HG03442 (cell line): ENCODE results near the gene OGDH.

Experiments
- ATAC-seq: cut with Tn5 transposase; IDR thresholded peaks from one replicate; pipeline ENCODE4 v1.9.1; 2021; ENCODE audit warnings: mild to moderate bottlenecking, moderate library complexity; ENCODE audit not compliant: unreplicated experiment

OGDH gene

DNA sequence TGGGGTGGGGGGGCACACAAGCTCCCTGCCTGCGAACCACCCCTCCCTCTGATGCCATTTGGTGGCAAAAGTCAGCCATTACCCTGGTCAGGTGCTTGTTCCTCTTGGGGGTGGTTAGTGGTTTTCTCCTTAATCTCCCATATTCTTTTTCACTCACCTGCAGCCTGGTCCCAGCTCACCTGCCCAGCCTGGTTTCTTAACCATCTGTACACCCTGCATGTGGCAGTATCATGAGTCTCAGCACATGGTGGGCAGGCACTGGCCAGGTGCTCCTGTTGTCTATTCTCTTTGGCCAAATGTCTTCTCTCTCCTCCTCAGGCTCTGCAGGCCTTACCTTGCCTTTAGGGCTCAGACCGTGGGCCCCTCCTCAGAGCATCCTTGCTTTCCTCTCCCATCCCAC, 30.5 kb downstream of the OGDH start:
- ATAC-seq: no peak

- peak; percentile 46 for ATAC-seq
Measured at GRCh38 chr7:44637788-44638594, 31.6 kb downstream of the OGDH start.

GRCh38 chr7:44638611-44639557, 32.5 kb downstream of the OGDH start:
- peak; percentile 61 for ATAC-seq

GRCh38 chr7:44639671-44640321, 33.4 kb downstream of the OGDH start:
- no peak for ATAC-seq

- ATAC-seq: no peak
Measured at GRCh38 chr7:44643206-44643605, 36.8 kb downstream of the OGDH start.

GRCh38 chr7:44645254-44645653, 38.8 kb downstream of the OGDH start:
- no peak for ATAC-seq

DNA sequence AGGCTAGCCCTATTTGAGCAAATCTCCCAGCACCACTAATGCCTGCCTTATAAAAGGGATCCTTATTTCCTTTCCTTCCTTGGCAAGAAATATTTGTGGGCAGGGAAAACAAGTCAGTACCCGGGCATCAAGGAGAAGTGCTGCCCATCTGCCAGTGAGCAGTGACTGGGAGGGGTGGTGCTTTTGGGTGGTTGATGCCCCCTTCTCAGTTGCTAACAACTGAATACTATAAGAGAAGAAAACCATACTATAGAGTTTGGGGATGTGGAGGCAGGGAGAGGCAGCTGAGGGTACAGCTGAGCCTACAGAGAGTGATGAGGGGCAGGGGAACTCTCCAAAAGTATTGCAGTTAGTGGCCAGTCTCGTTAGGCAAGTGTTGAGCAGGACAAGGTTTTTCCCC, 39.3 kb downstream of the OGDH start:
- no peak for ATAC-seq

DNA sequence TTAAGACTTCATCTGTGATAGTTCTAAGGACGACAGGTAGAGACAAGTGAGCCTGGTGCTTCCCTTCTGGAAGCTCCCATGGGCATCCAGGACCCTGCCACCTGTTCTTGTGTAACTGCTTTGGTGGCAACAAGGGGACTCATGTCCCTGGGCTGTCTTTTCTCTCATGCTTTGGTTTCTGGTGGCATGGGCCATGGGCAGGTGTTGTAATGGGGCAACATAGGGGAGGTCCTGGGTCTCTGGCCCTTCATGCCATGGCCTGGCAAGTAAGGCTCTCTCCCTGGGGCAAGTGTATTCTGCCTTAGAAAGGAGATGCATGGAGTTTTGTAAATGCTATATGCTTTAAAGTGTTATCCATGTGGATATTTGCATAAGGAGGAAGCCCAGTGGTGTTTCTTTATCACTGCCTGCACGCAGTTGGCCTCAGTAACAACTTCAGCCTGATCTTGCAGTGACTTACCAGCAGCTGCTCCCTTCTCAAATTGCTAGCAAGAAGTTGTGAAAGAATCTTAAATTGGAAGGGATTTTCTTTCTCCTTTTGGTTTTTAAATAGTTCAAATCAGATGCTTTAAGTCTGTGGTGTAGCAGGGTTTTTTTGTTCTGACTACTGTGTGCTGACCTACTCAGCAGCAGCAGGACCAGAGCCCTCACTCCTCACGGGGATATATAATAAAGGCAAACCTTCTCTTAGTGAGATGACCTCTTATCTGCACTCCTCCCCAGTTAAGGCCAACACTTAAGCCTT, 39.9 kb downstream of the OGDH start:
- no peak for ATAC-seq

GRCh38 chr7:44646921-44647636, 40.7 kb downstream of the OGDH start:
- ATAC-seq: no peak

- no peak for ATAC-seq
Measured at GRCh38 chr7:44647981-44648714, 41.7 kb downstream of the OGDH start.

DNA sequence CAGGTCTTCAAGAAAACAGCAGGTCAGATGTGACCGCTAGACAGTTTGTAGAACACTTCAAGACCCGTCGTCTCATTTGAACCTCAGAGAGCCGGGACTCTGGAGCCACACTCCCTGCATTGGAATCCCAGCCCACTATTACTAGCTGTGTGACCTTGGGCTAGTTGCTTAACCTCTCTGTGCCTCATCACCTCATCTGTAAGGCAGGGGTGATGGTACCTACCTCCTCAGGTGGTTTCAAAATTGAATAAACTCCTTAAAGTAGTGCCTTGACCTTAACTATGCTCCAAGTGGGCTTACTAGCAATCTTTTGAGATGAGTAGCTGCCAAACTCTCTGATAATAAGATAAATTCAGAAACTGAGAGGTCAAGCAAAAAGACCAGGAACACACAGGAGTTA, 43.8 kb downstream of the OGDH start:
- no peak for ATAC-seq

- no peak for ATAC-seq
Measured at GRCh38 chr7:44650772-44651171, 44.3 kb downstream of the OGDH start.

- ATAC-seq: no peak
Measured at GRCh38 chr7:44652535-44652934, 46.1 kb downstream of the OGDH start.

DNA sequence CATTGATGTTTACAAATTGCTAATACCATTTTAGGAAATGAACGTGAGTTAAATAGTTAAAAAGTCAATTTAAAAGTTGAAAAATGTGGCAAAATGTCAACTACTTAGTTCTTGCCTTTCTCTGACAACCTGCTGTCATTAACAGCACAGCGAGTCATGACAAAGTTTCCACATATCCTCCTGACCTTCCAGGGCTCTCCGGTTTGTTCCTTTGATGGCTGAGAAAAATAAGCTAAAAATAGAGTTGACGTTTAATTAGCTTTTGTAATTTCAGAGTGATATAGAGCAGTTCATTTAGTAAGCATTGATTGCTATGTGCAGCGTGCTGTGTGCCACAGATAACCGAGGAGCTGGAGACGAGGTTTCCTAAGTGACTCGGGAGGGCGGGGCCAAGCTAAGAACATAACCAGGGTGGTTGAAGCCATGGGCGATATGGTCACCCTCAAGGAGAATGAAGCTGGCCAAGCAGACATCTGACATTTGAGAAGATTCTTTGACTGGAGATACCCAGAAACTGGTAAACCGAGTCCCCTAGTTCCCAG, 47.9 kb downstream of the OGDH start:
- no peak for ATAC-seq

DNA sequence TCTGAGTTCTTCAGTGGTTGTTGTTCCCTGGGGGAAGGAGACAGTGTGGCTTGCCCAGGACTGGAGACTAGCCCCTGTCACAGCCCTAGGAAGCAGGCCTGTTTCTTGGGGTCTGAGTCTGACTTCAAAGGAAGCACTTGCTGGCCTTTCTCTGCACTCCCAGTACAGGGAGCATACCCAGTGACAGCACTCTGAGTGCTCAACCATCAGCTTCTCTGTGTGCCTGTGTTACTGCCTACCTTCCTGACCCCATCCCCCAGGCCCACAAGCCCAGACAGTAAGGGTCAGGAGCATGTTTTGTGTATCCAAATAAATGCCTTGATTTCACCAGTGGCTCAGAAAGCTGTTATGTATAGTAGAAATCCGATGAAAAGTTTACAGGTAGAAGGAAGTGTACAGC, 48.9 kb downstream of the OGDH start:
- ATAC-seq: no peak

GRCh38 chr7:44658979-44659378, 52.6 kb downstream of the OGDH start:
- no peak for ATAC-seq

GRCh38 chr7:44661233-44661632, 54.8 kb downstream of the OGDH start:
- ATAC-seq: no peak

GRCh38 chr7:44664780-44665461, 58.5 kb downstream of the OGDH start:
- ATAC-seq: no peak
